Activated CD8-positive, alpha-beta memory T cell treated with anti-CD3 and anti-CD28 coated beads for 36 hours (primary cell): ENCODE results near the gene PAX2. TPM values are rescaled to one million over a fixed set of nuclear protein-coding genes. Genes with fewer than 3 reads are reported as not detected.

Experiments used
- CTCF ChIA-PET: fragments of 350-600 bp; sonication (Branson Sonifier 250); formaldehyde crosslinking; loops from one replicate; lab custom pipeline; 2021; ENCODE audit warnings: antibody characterized with exemption; lab: Charles Lee
- POLR2A ChIA-PET: fragments of 350-600 bp; sonication (Branson Sonifier 250); formaldehyde crosslinking; loops from one replicate; lab custom pipeline; 2021; ENCODE audit warnings: antibody characterized with exemption; lab: Charles Lee
- total RNA-seq, 2 experiments: library from RNA; stranded (reverse); gene quantifications; one replicate each; pipeline ENCODE4 v1.2.3, GENCODE V29; 2021

The PAX2 gene
- total RNA-seq, 2 experiments from 2014 or later = not detected

- ChIA-PET POLR2A (no interaction called here), CTCF (no interaction called here)
These were observed 57.2 kb downstream of the PAX2 start for GRCh38 chr10:100802607-100803006.

DNA sequence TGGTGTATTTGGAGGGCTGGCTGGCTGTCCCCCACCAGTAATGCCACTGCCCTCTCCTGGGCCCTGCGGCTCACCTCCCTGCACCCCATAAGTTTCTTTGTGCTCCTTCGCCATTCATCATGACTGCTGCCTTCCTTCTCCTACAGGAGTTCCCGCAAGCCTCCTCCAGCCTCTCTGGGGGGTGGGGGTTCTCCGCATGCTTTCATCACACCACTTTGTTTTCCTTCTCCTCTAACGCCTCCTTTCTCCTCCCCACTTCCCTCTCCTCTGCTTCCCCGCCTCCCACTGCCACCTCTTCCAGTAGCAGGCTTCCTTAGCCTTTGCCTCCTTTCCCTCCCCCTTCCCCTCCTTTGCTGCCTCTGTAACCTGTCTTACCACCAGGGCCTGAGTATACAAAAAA, 58.1 kb downstream of the PAX2 start:
- ChIA-PET CTCF (no interaction called here), POLR2A (no interaction called here)

GRCh38 chr10:100803908-100804307, 58.5 kb downstream of the PAX2 start:
- ChIA-PET POLR2A (no interaction called here), CTCF (interaction anchor here (1.2 kb wide), 1 partner anchor 10 kb away, joined by 3 read pairs; no protein-coding TSS in a partner anchor)

GRCh38 chr10:100805543-100806355, 60.4 kb downstream of the PAX2 start:
- ChIA-PET CTCF (no interaction called here), POLR2A (no interaction called here)

DNA sequence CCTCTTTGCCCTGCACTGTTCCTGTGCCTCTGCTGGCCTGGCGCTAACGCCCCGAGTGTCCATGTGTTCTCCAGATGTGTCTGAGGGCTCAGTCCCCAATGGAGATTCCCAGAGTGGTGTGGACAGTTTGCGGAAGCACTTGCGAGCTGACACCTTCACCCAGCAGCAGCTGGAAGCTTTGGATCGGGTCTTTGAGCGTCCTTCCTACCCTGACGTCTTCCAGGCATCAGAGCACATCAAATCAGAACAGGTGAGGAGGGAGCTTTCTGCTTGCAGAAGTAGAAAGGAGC, 60.9 kb downstream of the PAX2 start:
- ChIA-PET CTCF (no interaction called here), POLR2A (no interaction called here)

DNA sequence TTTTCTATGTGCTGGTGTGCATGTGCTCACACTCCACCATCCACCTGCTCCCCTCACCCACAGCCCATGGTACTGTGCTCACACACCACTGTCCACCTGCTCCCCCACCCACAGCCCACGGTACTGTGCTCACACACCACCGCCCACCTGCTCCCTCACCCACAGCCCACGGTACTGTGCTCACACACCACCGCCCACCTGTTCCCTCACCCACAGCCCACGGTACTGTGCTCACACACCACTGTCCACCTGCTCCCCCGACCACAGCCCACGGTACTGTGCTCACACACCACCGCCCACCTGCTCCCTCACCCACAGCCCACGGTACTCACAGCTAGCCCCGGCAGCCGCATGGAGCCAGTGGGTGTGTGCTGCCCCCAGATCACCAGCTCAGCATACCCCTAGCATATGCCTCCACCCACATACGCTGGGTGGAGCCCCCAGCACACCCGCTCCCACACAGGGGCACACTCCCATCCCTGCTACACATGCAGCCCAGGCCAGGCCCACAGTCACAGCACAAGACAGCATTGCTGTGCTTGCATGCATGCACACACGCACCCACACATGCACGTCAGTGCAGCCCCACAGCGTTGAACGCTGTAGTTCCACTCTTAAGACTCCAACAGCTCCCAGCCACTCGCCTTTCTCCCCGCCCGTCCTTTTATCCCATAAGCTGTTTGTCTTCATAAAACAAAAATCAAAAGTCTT, 62.0 kb downstream of the PAX2 start:
- POLR2A ChIA-PET = no interaction called here
- CTCF ChIA-PET = no interaction called here

GRCh38 chr10:100808876-100809275, 63.5 kb downstream of the PAX2 start:
- CTCF ChIA-PET = no interaction called here
- POLR2A ChIA-PET = no interaction called here

- CTCF ChIA-PET = no interaction called here
These were observed 64.9 kb downstream of the PAX2 start for GRCh38 chr10:100810091-100810834.

GRCh38 chr10:100810835-100811116, 65.4 kb downstream of the PAX2 start:
- POLR2A ChIA-PET = interaction anchor here (0.7 kb wide), 1 partner anchor 157 kb away, joined by 3 read pairs; no protein-coding TSS in a partner anchor
- CTCF ChIA-PET = no interaction called here

More at GRCh38 chr10:100810091-100810834, 64.9 kb downstream of the PAX2 start:
- POLR2A ChIA-PET = interaction anchor here (0.7 kb wide), 1 partner anchor 157 kb away, joined by 3 read pairs; no protein-coding TSS in a partner anchor

DNA sequence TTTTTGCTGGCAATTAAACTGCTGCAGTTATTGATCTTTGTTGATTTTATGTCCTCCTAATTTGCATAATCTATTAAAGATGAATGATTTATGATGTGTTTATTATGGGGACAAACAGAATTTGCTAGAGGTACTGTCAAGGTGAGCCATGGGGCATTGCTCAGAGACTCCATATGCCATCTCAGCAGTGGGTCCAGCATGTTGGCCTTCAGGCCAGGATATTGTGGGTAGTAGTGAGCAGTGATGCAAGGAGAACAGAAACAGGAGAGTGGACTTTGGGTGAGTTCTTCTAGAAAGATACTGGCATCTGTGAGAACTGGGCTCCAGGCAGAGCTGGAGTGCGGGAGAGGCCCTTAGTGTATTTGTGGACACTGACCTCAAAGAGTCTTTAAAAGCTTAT, 65.9 kb downstream of the PAX2 start:
- POLR2A ChIA-PET = interaction anchor here (0.7 kb wide), 1 partner anchor 158 kb away, joined by 3 read pairs; no protein-coding TSS in a partner anchor
- CTCF ChIA-PET = no interaction called here

- CTCF ChIA-PET = interaction anchor here (0.6 kb wide), 1 partner anchor 592 kb away, joined by 3 read pairs; no protein-coding TSS in a partner anchor
- POLR2A ChIA-PET = no interaction called here
These were observed 66.7 kb downstream of the PAX2 start for GRCh38 chr10:100811752-100812750.

GRCh38 chr10:100812978-100813377, 67.6 kb downstream of the PAX2 start:
- POLR2A ChIA-PET = no interaction called here
- CTCF ChIA-PET = interaction anchor here (0.6 to 0.8 kb wide), 2 partner anchors 8 to 592 kb away, joined by 3 read pairs; no protein-coding TSS in a partner anchor

DNA sequence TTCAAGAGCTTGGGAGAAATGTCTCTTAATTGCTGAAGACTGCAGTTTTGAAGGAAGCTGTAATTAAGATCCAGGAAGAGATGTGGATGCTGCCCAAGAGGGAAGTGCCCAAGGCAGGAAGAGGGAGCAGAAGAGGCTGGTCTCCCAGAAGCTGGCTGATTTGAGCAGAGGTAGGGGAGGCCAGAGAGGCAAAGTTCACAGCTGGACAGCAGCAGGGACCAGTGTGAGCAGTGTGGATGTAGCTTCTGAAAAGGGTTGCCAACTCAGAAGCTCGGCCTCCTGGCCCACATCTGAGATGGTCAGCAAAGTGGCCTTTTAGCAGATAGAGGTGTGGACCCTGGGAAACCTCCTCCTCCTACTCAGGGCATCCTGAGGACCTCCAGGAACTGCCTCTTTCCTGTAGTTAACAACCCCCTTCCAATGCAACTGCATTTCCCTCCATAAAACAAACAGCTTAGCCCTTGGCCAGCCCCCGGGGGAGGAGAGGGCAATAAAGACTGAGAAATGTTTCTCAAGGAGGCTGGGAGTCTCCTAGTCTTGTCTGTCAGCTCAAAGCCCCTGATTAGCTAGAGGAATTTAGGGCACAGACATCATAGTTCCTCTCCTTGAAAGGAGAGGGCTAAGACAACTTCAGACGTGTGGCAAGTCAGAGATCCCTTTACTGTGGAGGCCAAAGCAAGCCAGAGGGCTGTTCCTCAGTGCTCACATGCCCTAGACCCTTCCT, 69.5 kb downstream of the PAX2 start:
- CTCF ChIA-PET = interaction anchor here (1.9 kb wide), 1 partner anchor 57 kb away, joined by 5 read pairs; no protein-coding TSS in a partner anchor
- POLR2A ChIA-PET = no interaction called here

DNA sequence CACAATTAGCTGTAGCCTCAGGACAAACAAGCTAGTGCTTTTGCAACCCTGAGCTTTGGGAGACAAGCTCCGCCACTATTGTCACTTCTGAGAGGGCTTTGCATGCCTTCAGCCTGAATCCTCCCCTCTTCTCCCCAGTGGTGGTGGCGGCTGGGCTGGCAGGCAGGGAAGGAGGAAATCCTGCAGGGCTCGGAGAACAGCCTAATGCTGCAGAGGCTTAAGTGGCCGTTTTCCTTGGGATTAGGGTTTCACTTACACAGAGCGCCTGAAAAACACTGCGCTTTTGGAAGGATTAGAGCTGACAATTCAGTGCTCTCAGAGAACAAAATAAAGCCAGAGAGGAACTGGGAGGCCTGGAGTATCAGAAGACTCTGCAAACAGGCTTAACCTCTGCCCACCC, 71.3 kb downstream of the PAX2 start:
- POLR2A ChIA-PET = no interaction called here
- CTCF ChIA-PET = interaction anchor here (1.3 kb wide), 1 partner anchor 73 kb away, joined by 3 read pairs; no protein-coding TSS in a partner anchor

DNA sequence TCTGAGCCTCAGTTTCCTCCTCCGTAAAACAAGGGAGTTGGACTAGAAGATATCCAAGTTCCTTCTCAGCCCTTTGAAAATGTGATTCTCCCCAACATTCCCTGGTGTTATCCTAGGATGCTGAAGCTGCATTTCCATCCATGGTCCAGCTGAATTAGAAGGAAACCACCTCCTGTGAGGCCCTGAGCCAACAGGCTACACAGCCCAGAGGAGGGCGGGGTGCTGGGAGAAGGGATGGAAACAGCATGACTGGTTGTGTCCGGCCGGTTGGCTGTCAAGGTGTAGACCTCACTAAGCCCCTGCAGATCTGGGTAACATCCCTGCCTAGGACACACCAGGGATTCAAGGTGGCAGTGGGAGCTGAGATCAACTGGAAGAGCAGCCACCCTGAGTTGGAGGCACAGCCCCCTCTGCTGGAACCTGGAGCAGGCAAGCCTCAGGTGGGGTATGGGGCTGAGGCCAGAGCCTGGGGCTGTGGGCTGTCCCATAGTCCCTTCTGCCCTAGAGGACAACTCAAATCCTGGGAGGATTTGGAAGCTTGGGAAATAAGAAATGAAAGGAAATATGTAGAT, 72.0 kb downstream of the PAX2 start:
- POLR2A ChIA-PET = no interaction called here
- CTCF ChIA-PET = no interaction called here

- POLR2A ChIA-PET = no interaction called here
- CTCF ChIA-PET = no interaction called here
These were observed 74.0 kb downstream of the PAX2 start for GRCh38 chr10:100819424-100819823.

DNA sequence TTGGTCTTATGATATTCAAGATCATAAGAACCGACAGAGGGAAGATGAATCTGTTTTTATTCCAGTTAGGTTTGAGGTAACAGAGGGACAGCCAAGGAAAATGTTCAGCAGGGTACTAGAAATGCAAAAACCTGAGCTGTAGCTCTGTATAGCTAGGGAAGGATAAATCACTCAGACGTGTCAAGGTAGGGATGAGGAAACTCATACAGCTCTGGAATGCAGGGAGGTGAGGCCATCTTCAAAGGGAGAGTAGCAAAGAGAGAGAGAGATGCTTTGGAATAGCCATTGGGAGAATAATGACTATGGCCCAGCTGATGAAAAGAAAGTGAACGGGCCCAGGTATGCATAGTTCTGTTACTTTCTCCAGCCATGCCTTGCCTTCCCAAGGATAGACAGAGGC, 77.8 kb downstream of the PAX2 start:
- ChIA-PET POLR2A (no interaction called here), CTCF (interaction anchor here (1.1 kb wide), 1 partner anchor 135 kb away, joined by 3 read pairs; no protein-coding TSS in a partner anchor)

GRCh38 chr10:100824886-100825285, 79.5 kb downstream of the PAX2 start:
- POLR2A ChIA-PET = no interaction called here
- CTCF ChIA-PET = interaction anchor here (0.8 to 0.9 kb wide), 2 partner anchors 14 to 29 kb away, joined by 3 read pairs; no protein-coding TSS in a partner anchor
